Heart right ventricle (tissue), 16 donors: ENCODE data around the gene CFAP298. TPM values are rescaled to one million over a fixed set of nuclear protein-coding genes. Genes with fewer than 3 reads are reported as not detected.
A peak's percentile ranks its signal among the peaks of the same experiment; 100 is the strongest.
"Not testable (repeated sequence)": the region's sequence is repeated elsewhere in the genome, so short reads cannot be mapped to it uniquely, and the experiment has no call there.

Source experiments
- ATAC-seq, 8 donors: fragments of 200-7000 bp; cut with Tn5 transposase; one replicate each; pipeline ENCODE4 v1.9.1; 2020; ENCODE audit warnings: mild to moderate bottlenecking in 8 of 8, moderate library complexity in 8 of 8, moderate number of reproducible peaks in 1 of 8
- DNase-seq, 2 donors: peaks; one replicate each; pipeline ENCODE4 v3.0.0-alpha.2; 2020
- H3K27ac ChIP-seq, 10 donors: fragments of 200-600 bp; sonication (generic) in 2 of 10; one replicate each; pipeline versions ENCODE4 v1.5.0 to v1.8.0; 2020 to 2022; ENCODE audit warnings: mild to moderate bottlenecking in 3 of 10
- H3K27me3 ChIP-seq, 7 donors: fragments of 200-600 bp; one replicate each; pipeline ENCODE4 v1.8.0; 2021 to 2022; ENCODE audit warnings: mild to moderate bottlenecking in 2 of 7
- H3K36me3 ChIP-seq, 9 donors: fragments of 200-600 bp; sonication (generic) in 1 of 9; one replicate each; pipeline versions ENCODE4 v1.5.0 to v1.8.0; 2020 to 2022; ENCODE audit warnings: mild to moderate bottlenecking in 2 of 9
- H3K4me1 ChIP-seq, 9 donors: fragments of 200-600 bp; sonication (generic) in 1 of 9; one replicate each; pipeline versions ENCODE4 v1.5.0 to v1.8.0; 2020 to 2022; ENCODE audit warnings: mild to moderate bottlenecking in 4 of 9
- H3K4me3 ChIP-seq, 10 donors: fragments of 200-600 bp; sonication (generic) in 2 of 10; one replicate each; pipeline versions ENCODE4 v1.5.0 to v1.8.0; 2020 to 2022; ENCODE audit warnings: mild to moderate bottlenecking in 7 of 10, moderate library complexity in 2 of 10
- H3K9me3 ChIP-seq, 11 donors: fragments of 200-600 bp in 10 of 11; sonication (generic) in 2 of 11; one replicate each; pipeline versions ENCODE4 v1.5.0 to v1.8.0; 2013 to 2022; ENCODE audit warnings: mild to moderate bottlenecking in 2 of 11, control low read depth in 1 of 11, moderate library complexity in 1 of 11
- WGBS, 2 donors: extraction: QIAGEN DNeasy Blood & Tissue Kit; methylation state at CpG; one replicate each; pipeline ENCODE4 v1.1.7; 2013; ENCODE audit warnings: inconsistent platforms in 1 of 2; 5-methylcytosine and 5-hydroxymethylcytosine counted together
- intact Hi-C, 10 donors: fragments of 100-400 bp; cut with DNase I; formaldehyde crosslinking; loops; one replicate each; pipeline versions ENCODE4 v1.11.1 to v1.14.2; 2022
- polyA plus RNA-seq, 2 donors: library from polyadenylated mRNA; stranded (reverse); fragments of 200-250 nt; gene quantifications; one replicate each; pipeline ENCODE4 v1.2.3, GENCODE V29; 2013
- total RNA-seq, 10 donors: library from RNA; stranded (reverse); fragmentation: NEBNext Ultra II Directional in 3 of 10; extraction: Animal tissue kit (Norgen Biotek cat#: 25700) in 3 of 10; gene quantifications; one replicate each; pipeline versions ENCODE4 v1.2.1 to v1.2.4, GENCODE V29; 2021 to 2023
- TF ChIP-seq, protein P1 (sequence below), 9 donors: fragments of 200-600 bp; sonication (generic) in 2 of 9; IDR thresholded peaks; one replicate each; pipeline versions ENCODE4 v1.5.0 to v1.8.0; 2021 to 2022; ENCODE audit warnings: antibody characterized with exemption in 9 of 9, mild to moderate bottlenecking in 5 of 9, moderate library complexity in 1 of 9
- donor health status: Arrhythmogenic right ventricular cardiomyopathy.
- donor health status: ischemic (EF 13 %, LVEDD 7.1; RV severe dilation, severe dysfunction).
- donor health status: healthy with polysubstance abuse.
- donor health status: DM: no; HTN: yes; CAD: no.
- donor health status: DM: no; HTN: no; CAD: no.
- donor health status: ischemic (EF 25% LVEDD 6.9; RV normal size, moderate dysfunction).
- donor health status: ischemic (EF 25% LVEDD 5.7; RV mildly dilated, moderate dysfunction).
- donor health status: healthy.
- donor health status: DM: yes; HTN: yes; CAD: no.
- donor health status: Ischemic cardiomyopathy.
- donor health status: ischemic (EF 35%, LVEDD 5.7; RV mildly dilated, moderate dysfunction).
- donor health status: nonischemic (EF 11% LVEDD 7.7; RV severe dilation, severe dysfunction).
- donor health status: DM: yes; HTN: yes; CAD: no.
- donor health status: PGD.
- donor health status: ischemic (EF 29% LVEDD 5.4; RV normal size, mild dysfunction).
- donor health status: nonischemic (EF 23%, LVEDD 6.1; RV moderate dilation, normal function).

The CFAP298 gene
- total and polyA plus RNA-seq, 12 donors, result 15.8 to 40.6 (median 21.9) TPM

DNA sequence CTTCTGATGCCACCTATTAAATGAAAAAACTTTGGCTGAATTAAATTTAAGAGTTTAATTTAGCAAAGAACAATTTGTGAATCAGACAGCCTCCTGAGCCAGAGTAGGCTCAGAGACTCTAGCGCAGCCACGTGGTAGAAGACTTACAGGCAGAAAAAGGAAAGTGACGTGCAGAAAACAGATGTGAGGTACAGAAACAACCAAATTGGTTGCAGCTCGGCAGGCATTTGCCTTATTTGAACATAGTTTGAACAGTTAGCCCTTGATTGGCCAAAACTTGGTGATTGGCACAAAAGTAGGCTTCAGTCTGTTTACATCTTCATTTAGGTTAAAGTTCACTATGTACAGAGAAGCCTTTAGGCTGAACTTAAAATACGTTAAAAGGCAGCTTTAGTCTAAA, 49.8 kb downstream of the CFAP298 start:
- peak overlapping the region in 8 of 10 donors; percentile 10 to 67 (median 57) for H3K27ac ChIP-seq
- peaks cover 0 to 16% (median 0%) of the 10 kb centered on the region in 11 donors for H3K9me3 ChIP-seq
- WGBS, 2 donors, result 47 to 51% methylated on average over 5 of the region's 5 CpGs
- peaks cover 0 to 15% (median 6%) of the 10 kb centered on the region in 9 donors for H3K4me1 ChIP-seq
- no peaks in the 10 kb centered on the region for H3K36me3 ChIP-seq
- no peak overlapping the region for H3K4me3 ChIP-seq
- TF ChIP-seq, protein P1, sequence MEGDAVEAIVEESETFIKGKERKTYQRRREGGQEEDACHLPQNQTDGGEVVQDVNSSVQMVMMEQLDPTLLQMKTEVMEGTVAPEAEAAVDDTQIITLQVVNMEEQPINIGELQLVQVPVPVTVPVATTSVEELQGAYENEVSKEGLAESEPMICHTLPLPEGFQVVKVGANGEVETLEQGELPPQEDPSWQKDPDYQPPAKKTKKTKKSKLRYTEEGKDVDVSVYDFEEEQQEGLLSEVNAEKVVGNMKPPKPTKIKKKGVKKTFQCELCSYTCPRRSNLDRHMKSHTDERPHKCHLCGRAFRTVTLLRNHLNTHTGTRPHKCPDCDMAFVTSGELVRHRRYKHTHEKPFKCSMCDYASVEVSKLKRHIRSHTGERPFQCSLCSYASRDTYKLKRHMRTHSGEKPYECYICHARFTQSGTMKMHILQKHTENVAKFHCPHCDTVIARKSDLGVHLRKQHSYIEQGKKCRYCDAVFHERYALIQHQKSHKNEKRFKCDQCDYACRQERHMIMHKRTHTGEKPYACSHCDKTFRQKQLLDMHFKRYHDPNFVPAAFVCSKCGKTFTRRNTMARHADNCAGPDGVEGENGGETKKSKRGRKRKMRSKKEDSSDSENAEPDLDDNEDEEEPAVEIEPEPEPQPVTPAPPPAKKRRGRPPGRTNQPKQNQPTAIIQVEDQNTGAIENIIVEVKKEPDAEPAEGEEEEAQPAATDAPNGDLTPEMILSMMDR (IDR thresholded peaks at IDR 0.05), result peak; percentile 32 to 82 (median 58)
- H3K27me3 ChIP-seq, result no peaks in the 10 kb centered on the region
- intact Hi-C loops, result loop anchor here in 6 of 10 donors (2.0 to 5.0 kb wide), 5 partner anchors 35 to 160 kb away; partner anchors contain the start of genes CFAP298 (in 1 of the 6) and EVA1C (in 1 of the 6)
- peak in 1 of 2 donors; percentile 64 for DNase-seq
- peak in 7 of 8 donors; percentile 47 to 92 (median 82) for ATAC-seq

GRCh38 chr21:32561476-32561875, 50.7 kb downstream of the CFAP298 start:
- WGBS, 2 donors, result 87 to 93% methylated on average over 1 of the region's 1 CpG

DNA sequence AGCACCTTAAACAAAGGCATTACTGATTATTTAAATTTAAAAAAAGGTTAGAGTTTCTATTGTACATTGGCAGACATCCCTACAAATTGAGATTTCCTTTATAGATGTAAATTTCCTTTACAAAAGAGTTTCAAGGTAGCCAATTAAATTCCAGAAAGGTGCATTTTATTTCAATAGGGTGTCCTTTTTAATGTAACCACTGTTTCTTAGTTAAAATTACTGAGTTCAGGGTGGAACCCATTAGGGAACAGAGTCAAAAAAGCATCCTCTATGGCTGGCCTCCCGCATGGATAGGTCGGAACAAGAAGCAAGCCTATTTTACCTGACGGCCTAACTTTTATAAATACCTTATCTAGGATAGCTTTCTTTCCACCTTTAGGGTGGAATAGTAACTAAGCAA, 51.3 kb downstream of the CFAP298 start:
- Histone ChIP-seq H3K27ac (no peak overlapping the region), H3K4me1 (peaks cover 0 to 15% (median 6%) of the 10 kb centered on the region in 9 donors), H3K4me3 (no peak overlapping the region), H3K36me3 (no peaks in the 10 kb centered on the region), H3K9me3 (peaks cover 0 to 16% (median 0%) of the 10 kb centered on the region in 11 donors), H3K27me3 (no peaks in the 10 kb centered on the region)
- intact Hi-C loops, result loop anchor here in 6 of 10 donors (5.0 kb wide), 4 partner anchors 34 to 149 kb away; partner anchors contain the start of genes CFAP298 (in 1 of the 6) and EVA1C (in 1 of the 6)
- TF ChIP-seq, protein P1 (IDR thresholded peaks at IDR 0.05), result no peak
- 98 to 99% methylated on average over 3 of the region's 3 CpGs for WGBS, 2 donors
- DNase-seq (no peak), ATAC-seq (no peak)

More at GRCh38 chr21:32561476-32561875, 50.7 kb downstream of the CFAP298 start:
- intact Hi-C loops, result loop anchor here in 6 of 10 donors (5.0 kb wide), 4 partner anchors 34 to 149 kb away; partner anchors contain the start of genes CFAP298 (in 1 of the 6) and EVA1C (in 1 of the 6)
- H3K36me3 ChIP-seq, H3K27me3 ChIP-seq, ATAC-seq, DNase-seq, H3K4me3 ChIP-seq: not testable (repeated sequence)
- Histone ChIP-seq H3K9me3 (peaks cover 0 to 16% (median 0%) of the 10 kb centered on the region in 11 donors), H3K27ac (peak overlapping the region in 1 of 10 donors; percentile 67), H3K4me1 (peaks cover 0 to 15% (median 6%) of the 10 kb centered on the region in 9 donors)

DNA sequence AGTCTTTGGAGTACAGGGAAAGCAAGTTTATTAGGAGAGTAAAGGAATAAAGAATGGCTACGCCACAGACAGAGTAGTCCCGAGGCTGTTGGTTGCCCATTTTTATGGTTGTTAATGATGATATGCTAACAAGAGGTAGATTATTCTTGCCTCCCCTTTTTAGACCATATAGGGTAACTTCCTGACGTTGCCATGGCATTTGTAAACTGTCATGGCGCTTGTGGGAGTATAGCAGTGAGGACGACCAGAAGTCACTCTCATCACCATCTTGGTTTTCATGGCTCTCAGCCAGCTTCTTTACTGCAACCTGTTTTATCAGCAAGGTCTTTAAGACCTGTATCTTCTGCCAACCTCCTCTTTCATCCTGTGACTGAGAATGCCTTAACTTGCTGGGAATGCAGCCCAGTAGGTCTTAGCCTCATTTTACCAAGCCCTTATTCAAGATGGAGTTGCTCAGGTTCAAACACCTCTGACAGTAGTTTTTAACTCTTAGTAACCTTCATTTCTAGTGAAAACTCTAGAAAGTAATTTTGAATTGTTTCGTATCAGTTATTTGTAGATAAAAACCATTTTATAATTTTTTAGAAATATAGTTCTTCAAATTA, 53.1 kb downstream of the CFAP298 start:
- peaks cover 0 to 27% (median 9%) of the 10 kb centered on the region in 9 donors for H3K4me1 ChIP-seq
- TF ChIP-seq, protein P1 (IDR thresholded peaks at IDR 0.05), result no peak
- no peak overlapping the region for H3K4me3 ChIP-seq
- ATAC-seq (no peak), DNase-seq (no peak)
- no peaks in the 10 kb centered on the region for H3K27me3 ChIP-seq
- WGBS, 2 donors, result 89 to 93% methylated on average over 6 of the region's 6 CpGs
- no peak overlapping the region for H3K27ac ChIP-seq
- no peaks in the 10 kb centered on the region for H3K36me3 ChIP-seq
- H3K9me3 ChIP-seq, result peaks cover 0 to 2% (median 0%) of the 10 kb centered on the region in 11 donors
- intact Hi-C loops, result no loop called here

DNA sequence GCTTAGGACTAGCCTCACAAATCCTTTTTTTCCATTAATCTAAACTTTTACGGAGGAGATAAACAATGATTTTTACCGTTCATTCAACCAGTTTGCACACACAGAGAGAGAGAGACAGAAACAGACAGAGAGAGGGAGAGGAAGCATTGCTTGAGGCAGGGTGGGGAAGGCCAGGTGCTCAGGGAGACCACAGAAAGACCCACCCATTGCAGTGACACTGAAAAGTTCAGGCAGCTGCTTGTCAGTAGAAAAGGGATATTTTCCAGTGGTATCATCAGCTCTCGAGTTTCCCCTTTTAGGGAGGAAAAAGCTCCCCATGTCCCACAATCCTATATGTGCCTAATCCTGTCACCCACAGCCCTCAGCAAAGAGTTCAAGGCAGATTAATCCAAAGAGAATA, 54.1 kb downstream of the CFAP298 start:
- Histone ChIP-seq H3K27ac (no peak overlapping the region), H3K27me3 (no peaks in the 10 kb centered on the region), H3K4me3 (no peak overlapping the region), H3K36me3 (no peaks in the 10 kb centered on the region), H3K9me3 (no peaks in the 10 kb centered on the region), H3K4me1 (peaks cover 0 to 27% (median 9%) of the 10 kb centered on the region in 9 donors)
- DNase-seq, result no peak
- no peak for ATAC-seq
- intact Hi-C loops, result no loop called here
- 92 to 93% methylated on average over 3 of the region's 3 CpGs for WGBS, 2 donors
- TF ChIP-seq, protein P1 (IDR thresholded peaks at IDR 0.05), result no peak
